ENCODE measurements around the gene ORM1.

Gene ORM1

DNA sequence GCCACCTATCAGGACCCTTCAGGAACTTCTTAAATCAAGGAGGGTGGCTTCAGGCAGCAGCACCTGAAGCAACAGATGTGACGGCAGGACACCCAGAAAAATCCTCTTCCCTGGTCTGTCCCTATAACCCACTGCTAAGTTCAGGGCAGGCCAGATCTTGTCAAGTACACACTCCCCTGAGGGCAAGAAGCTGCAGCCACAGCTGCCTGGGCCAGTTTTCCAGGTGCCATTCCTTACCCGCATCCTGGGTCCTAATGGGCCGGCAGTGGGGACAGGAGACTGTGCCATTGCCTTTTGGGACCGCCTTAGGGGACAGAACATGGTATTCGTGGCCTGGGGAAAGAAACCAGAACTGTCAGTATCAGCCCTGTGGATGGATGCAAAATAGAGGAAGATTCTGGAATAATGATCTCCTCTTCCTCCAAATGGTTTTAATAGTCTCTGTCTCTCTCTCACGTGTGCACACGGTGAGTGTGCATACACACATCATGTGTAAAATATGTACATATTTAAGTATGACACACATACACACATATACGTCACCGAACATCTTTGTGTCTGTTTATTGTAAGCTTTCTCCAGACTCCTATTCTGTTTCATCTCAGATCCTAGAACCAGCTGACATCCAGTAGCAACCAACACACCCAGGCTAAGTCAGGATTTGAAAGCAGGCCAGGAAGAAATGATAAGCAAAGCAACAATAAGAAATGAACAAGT lies 20.7 kb downstream of the ORM1 start:
- Histone ChIP-seq H4K20me1 (ENCODE audit: insufficient read depth, low read length) (no peaks in the 10 kb centered on the region), H3K4me2 (ENCODE audit: low read length) (no peak overlapping the region), H3K9me3 (ENCODE audit: low read length) (no peaks in the 10 kb centered on the region), H3K9ac (ENCODE audit: low read length) (no peak overlapping the region), H3K79me2 (ENCODE audit: insufficient read depth, low read length) (no peaks in the 10 kb centered on the region), H3K27me3 (ENCODE audit: insufficient read depth, low read length) (no peaks in the 10 kb centered on the region), H3K4me3 (ENCODE audit: low read depth, low read length, poor library complexity, severe bottlenecking) (no peak overlapping the region), H2AFZ (ENCODE audit: low read length) (no peak overlapping the region), H3K36me3 (ENCODE audit: insufficient read depth, low read length) (peaks cover 93% of the 10 kb centered on the region), H3K9me2 (ENCODE audit: low read depth, low read length) (no peaks in the 10 kb centered on the region), H3K27ac (ENCODE audit: low read depth, low read length, poor library complexity, severe bottlenecking) (no peak overlapping the region), H3K4me1 (ENCODE audit: insufficient read depth, low read length, severe bottlenecking) (peaks cover 2% of the 10 kb centered on the region), H3F3A (ENCODE audit: insufficient read depth, low read length) (no peaks in the 10 kb centered on the region)
- TF ChIP-seq, protein P1, sequence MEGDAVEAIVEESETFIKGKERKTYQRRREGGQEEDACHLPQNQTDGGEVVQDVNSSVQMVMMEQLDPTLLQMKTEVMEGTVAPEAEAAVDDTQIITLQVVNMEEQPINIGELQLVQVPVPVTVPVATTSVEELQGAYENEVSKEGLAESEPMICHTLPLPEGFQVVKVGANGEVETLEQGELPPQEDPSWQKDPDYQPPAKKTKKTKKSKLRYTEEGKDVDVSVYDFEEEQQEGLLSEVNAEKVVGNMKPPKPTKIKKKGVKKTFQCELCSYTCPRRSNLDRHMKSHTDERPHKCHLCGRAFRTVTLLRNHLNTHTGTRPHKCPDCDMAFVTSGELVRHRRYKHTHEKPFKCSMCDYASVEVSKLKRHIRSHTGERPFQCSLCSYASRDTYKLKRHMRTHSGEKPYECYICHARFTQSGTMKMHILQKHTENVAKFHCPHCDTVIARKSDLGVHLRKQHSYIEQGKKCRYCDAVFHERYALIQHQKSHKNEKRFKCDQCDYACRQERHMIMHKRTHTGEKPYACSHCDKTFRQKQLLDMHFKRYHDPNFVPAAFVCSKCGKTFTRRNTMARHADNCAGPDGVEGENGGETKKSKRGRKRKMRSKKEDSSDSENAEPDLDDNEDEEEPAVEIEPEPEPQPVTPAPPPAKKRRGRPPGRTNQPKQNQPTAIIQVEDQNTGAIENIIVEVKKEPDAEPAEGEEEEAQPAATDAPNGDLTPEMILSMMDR (IDR thresholded peaks at IDR 0.05; ENCODE audit: low read length) = no peak
- TF ChIP-seq EZH2 (IDR thresholded peaks at IDR 0.05; ENCODE audit: borderline replicate concordance, low read length) = no peak

DNA sequence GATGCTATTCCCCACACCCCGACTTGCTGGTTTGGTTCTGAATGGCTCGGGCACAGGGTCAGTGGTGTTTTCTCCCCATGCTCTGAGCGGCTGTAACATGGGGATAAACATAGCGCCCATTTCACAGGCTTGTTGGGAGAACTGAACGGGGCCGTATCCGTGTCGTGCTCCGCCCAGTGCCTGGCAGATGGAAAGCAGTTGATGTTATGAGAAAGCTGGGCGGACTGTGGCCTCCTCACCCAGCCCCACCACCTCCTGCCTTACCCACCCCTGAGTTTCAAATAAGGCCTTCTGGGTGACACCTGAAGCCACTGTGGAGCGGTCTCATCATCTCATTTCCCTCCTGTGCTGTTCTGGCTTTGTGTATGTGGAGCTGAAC lies 21.3 kb downstream of the ORM1 start:
- Histone ChIP-seq H2AFZ (ENCODE audit: low read length) (no peak overlapping the region), H3K36me3 (ENCODE audit: insufficient read depth, low read length) (peaks cover 93% of the 10 kb centered on the region), H3K9me2 (ENCODE audit: low read depth, low read length) (no peaks in the 10 kb centered on the region), H3K27me3 (ENCODE audit: insufficient read depth, low read length) (no peaks in the 10 kb centered on the region), H3K4me1 (ENCODE audit: insufficient read depth, low read length, severe bottlenecking) (peaks cover 8% of the 10 kb centered on the region), H3K4me3 (ENCODE audit: low read depth, low read length, poor library complexity, severe bottlenecking) (no peak overlapping the region), H4K20me1 (ENCODE audit: insufficient read depth, low read length) (no peaks in the 10 kb centered on the region), H3K9me3 (ENCODE audit: low read length) (no peaks in the 10 kb centered on the region), H3K27ac (ENCODE audit: low read depth, low read length, poor library complexity, severe bottlenecking) (no peak overlapping the region), H3K9ac (ENCODE audit: low read length) (no peak overlapping the region), H3K79me2 (ENCODE audit: insufficient read depth, low read length) (no peaks in the 10 kb centered on the region), H3F3A (ENCODE audit: insufficient read depth, low read length) (no peaks in the 10 kb centered on the region), H3K4me2 (ENCODE audit: low read length) (no peak overlapping the region)
- no peak for TF ChIP-seq EZH2 (IDR thresholded peaks at IDR 0.05; ENCODE audit: borderline replicate concordance, low read length)
- TF ChIP-seq, protein P1 (IDR thresholded peaks at IDR 0.05; ENCODE audit: low read length) = no peak

DNA sequence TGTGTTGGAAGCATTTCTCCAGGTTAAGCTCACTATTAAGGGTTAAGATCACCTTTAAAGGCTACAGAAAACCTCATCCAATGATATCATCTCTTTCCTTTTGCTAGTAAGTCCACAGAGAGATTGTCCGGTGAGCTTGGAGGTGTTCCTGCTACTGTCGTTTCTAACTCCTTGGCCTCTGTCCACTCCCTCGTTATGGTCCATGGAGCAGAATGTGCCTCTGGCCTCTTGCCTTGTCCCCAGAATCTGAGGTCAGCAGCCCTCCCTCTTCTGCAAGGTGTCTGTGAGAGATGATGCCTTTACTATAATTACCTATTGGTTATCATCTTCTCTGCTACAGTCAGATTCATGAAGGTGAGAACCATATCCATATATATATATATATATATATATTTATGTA lies 21.8 kb downstream of the ORM1 start:
- Histone ChIP-seq H3K36me3 (ENCODE audit: insufficient read depth, low read length) (peaks cover 93% of the 10 kb centered on the region), H3K79me2 (ENCODE audit: insufficient read depth, low read length) (no peaks in the 10 kb centered on the region), H4K20me1 (ENCODE audit: insufficient read depth, low read length) (no peaks in the 10 kb centered on the region), H3K9me2 (ENCODE audit: low read depth, low read length) (no peaks in the 10 kb centered on the region), H3K9me3 (ENCODE audit: low read length) (no peaks in the 10 kb centered on the region), H2AFZ (ENCODE audit: low read length) (no peak overlapping the region), H3K9ac (ENCODE audit: low read length) (no peak overlapping the region), H3K4me1 (ENCODE audit: insufficient read depth, low read length, severe bottlenecking) (peaks cover 13% of the 10 kb centered on the region), H3K27me3 (ENCODE audit: insufficient read depth, low read length) (no peaks in the 10 kb centered on the region), H3K4me3 (ENCODE audit: low read depth, low read length, poor library complexity, severe bottlenecking) (no peak overlapping the region), H3F3A (ENCODE audit: insufficient read depth, low read length) (no peaks in the 10 kb centered on the region), H3K27ac (ENCODE audit: low read depth, low read length, poor library complexity, severe bottlenecking) (no peak overlapping the region), H3K4me2 (ENCODE audit: low read length) (no peak overlapping the region)
- TF ChIP-seq, protein P1 (IDR thresholded peaks at IDR 0.05; ENCODE audit: low read length) = no peak

Measured in OCI-LY1 (cell line).